ENCODE measurements around the gene SLC44A2.

The SLC44A2 gene

DNA sequence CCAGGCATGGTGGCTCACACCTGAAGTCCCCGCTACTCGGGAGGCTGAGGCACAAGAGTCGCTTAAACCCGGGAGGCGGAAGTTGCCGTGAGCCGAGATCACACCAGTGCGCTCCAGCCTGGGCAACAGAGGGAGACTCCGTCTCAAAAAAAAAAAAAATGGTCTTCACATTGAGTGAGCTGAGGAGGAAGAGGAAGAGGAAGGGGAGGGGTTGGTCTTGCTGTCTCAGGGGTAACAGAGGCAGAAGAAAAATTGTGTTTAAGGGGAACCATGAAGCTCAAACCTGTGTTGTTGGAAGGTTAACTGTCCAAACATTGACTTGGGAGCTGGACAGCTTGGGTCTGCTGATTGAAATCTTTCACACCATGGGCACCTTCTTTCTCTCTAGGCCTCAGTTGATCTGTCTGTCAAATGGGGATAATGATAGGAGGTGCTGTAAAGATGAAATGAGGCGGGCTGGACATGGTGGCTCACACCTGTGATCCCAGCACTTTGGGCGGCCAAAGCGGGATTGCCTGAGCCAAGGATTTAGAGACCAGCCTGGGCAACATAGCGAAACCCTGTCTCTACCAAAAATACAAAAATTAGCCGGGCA, 9.8 kb upstream of the SLC44A2 start:
- no peak for DNase-seq (ENCODE audit: low read depth)

DNA sequence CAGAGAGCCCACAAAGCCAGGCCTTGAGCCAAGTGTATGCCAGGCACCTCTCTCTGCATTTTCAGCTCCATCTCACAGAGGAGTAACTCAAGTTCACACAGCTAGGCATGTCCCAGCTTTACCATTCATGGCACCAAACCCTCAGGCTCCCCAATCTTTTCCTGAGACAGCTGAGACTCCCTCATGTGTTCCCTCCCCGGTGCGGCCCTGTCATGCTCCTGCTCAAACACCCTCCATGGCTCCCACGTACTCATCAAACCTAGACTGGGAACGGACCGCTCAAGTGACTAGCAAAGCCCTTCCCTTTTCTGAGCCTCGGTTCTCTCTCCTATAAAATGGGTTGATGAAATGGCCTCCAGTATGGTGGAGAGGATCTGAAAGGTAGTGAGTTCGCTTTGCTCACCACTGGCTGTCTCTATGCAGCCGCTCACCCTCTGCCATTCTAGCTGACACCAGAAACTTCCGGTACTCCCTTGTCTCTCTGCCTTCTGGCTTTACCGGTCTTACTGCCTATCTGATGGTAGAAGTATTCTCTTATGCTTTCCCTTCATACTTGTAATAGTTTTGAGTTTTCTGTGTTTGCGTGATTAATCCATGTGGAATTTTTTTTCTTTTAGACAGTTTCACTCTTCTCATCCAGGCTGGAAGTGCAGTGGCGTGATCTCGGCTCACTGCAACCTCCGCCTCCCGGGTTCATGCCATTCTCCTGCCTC, 7.8 kb upstream of the SLC44A2 start:
- DNase-seq (ENCODE audit: low read depth): no peak

DNA sequence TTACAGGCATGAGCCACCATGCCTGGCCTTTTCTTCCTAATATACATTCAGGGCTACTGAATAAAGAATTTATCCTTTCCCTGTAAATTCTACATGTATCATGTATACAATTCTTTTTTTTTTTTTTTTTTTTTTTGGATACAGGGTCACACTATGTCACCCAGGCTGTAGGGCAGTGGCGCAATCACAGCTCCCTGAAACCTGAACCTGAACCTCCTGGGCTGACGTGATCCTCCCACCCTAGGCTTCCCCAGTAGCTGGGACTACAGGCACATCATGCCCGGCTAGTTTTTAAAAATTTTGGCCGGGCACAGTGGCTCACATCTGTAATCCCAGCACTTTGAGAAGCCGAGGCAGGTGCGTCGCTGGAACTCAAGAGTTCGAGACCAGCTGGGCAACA, 6.5 kb upstream of the SLC44A2 start:
- DNase-seq (ENCODE audit: low read depth): no peak

DNA sequence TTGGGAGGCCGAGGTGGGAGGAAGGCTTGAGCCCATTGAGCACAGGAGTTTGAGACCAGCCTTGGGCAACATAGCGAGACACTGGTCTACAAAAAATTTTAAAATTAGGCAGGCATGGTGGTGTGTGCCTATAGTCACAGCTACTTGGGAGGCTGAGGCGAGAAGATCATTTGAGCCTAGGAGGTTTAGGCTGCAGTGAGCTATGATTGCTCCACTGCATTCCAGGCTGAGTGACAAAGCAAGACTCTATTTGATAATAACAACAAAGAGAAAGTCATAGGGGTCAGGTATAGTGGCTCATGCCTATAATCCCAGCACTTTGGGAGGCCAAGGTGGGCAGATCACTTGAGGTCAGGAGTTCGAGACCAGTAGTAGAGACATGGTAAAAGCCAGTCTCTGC, 4.6 kb upstream of the SLC44A2 start:
- DNase-seq (ENCODE audit: low read depth): no peak

DNA sequence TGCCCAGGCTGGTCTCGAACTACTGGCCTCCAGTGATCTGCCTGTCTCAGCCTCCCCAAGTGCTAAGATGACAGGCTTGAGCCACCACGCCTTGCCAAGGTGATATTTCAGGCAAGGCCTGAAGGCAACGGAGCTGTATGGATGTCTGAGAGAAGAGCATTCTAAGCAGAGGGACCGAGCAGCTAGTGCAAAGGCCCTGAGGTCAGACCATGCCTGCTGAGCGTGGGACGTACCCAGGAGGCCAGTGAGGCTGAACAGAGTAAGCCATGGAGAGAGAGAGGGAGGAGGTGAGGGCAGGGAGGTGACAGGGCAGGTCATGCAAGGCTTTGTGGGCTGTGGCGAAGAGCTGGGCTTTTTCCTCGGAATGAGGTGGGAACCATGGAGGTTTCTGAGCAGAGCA, 3.4 kb upstream of the SLC44A2 start:
- no peak for DNase-seq (ENCODE audit: low read depth)

DNA sequence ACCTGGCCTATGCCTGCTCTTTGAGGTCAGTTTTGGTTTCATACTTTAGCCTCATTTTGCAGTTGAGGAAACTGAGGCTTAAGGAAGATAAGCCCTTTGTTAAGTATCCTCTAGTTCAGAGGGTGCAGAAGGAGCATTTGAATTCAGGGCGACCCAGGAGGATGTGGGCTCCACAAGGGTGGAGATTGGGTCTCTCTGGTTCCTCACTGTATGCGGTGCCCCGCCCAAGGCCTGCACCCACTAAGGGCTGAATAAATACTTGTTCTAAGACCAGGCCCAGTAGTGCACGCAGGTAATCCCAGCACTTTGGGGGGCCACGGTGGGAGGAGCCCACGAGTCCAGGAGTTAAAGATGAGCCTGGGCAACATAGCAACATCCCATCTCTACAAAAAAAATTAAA, 768 bp upstream of the SLC44A2 start:
- DNase-seq (ENCODE audit: low read depth): no peak

DNA sequence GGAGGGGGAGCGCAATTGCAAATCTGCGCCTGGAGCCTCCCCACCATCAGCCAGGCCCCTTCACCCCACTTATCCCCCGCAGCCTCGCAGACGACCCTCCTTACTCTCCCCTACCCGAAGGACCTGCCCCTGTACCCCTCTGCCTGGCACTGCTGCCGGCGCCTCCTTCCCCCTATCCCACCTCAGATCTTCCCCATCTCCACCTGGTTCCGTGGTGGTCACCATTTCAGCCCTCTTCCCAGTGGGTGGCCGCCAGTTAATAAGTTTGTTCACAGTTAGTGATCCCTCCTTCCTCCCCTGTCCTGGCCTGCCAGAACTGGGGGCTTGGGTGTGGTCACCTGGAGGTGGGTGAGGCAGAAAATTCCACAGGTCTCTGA, 397 bp downstream of the SLC44A2 start:
- no peak for DNase-seq (ENCODE audit: low read depth)

DNA sequence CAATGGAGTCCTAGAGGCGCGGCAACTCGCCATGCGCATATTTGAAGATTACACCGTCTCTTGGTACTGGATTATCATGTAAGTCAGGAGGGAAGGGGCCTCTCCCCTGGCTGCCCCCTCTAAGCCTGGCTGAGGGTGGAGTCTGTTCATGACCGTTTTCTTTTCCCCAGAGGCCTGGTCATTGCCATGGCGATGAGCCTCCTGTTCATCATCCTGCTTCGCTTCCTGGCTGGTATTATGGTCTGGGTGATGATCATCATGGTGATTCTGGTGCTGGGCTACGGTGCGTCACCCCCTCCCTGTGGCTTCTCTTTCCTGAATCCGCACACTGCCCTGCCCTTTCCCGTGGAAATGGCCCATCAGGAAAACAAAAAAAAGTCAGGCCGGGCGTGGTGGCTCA, 6.5 kb downstream of the SLC44A2 start:
- DNase-seq (ENCODE audit: low read depth): no peak

DNA sequence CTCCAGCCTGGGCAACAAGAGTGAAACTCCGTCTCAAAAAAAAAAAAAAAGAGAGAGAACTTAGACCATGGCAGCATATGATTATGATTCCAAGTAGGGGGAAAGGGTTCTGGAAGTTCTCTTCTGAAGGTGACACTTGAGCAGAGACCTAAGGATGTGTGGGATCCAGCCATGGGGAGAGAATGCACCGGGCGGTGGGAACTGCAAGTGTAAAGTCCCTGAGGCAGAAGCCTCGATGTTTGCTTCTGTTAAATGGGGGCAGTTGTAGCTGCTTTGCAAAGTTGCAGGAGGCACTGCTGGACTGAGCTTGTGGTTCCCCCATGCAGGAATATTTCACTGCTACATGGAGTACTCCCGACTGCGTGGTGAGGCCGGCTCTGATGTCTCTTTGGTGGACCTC, 9.1 kb downstream of the SLC44A2 start:
- DNase-seq (ENCODE audit: low read depth): no peak

DNA sequence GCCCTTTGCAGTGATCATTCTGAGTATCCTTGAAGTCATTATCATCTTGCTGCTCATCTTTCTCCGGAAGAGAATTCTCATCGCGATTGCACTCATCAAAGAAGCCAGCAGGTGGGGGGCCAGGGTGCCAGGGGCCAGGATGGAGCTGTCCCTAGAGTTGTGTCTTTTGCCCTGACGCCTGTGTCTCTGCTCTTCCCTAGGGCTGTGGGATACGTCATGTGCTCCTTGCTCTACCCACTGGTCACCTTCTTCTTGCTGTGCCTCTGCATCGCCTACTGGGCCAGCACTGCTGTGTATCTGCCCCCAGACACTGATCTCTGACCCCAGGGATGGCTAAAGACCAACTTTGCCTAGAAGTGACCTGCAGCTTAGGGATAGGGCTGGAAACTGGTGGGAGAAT, 9.6 kb downstream of the SLC44A2 start:
- DNase-seq (ENCODE audit: low read depth): no peak

DNA sequence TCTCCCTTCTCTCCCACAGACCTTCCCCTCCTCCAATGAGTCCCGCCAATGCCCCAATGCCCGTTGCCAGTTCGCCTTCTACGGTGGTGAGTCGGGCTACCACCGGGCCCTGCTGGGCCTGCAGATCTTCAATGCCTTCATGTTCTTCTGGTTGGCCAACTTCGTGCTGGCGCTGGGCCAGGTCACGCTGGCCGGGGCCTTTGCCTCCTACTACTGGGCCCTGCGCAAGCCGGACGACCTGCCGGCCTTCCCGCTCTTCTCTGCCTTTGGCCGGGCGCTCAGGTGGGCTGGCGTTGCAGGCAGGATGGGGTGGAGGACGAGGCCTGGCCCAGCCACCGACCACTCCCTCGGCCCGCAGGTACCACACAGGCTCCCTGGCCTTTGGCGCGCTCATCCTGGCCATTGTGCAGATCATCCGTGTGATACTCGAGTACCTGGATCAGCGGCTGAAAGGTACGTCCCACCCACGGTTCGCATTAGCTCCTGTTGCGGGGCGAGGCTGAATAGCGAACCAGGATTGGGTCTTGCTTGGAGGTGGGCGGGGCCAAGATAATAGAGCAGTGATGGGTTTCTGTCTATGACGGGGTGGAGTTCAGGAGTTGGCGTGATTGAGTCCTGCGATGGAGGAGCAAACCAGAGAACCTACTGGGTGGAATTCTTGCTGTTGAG, 11.1 kb downstream of the SLC44A2 start:
- DNase-seq (ENCODE audit: low read depth): no peak

DNA sequence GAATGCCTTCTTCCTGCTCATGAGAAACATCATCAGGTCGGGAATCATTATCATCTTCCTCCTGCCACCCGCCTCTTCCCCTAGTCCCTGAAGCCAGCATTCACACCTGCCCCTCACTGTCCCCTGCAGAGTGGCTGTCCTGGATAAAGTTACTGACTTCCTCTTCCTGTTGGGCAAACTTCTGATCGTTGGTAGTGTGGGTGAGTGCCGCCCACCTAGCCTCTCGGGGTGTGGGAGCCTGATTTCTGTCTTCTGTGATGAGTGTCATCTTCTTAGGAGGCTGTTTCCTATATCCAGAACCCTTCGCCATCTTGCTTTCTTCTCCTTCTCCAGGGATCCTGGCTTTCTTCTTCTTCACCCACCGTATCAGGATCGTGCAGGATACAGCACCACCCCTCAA, 12.5 kb downstream of the SLC44A2 start:
- DNase-seq (ENCODE audit: low read depth): no peak

DNA sequence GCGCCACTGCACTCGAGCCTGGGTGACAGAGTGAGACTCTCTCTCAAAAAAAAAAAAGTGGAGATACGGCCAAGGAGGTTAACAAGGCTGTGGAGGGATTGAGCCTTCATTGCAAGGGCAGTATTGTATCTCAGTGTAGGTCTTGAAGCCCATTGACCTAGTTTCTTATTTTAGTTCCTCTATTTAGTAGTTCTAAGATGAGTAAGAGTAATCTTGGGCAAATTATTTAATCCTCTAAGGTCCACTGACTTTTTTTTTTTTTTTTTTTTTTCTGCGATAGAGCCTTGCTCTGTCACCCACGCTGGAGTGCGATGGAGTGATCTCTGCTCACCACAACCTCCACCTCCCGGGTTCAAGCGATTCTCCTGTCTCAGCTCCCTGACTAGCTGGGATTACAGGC, 14.5 kb downstream of the SLC44A2 start:
- no peak for DNase-seq (ENCODE audit: low read depth)

DNA sequence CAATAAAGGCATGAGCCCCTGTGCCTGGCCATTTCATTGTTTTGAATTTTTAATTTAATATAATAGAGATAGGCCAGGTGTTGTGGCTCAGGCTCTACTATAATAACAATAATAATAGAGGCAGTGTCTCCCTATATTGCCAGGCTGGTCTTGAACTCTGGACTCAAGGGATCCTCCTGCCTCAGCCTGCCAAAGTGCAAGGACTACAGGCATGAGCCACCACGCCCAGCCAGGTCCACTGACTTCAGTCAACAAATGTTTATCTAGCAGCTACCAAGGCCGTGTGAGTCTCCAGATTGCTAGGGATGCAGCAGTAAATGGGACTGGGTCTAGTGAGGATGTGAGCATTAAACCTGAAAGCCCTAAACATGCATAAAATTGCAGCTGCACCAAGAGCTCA, 15.0 kb downstream of the SLC44A2 start:
- no peak for DNase-seq (ENCODE audit: low read depth)

DNA sequence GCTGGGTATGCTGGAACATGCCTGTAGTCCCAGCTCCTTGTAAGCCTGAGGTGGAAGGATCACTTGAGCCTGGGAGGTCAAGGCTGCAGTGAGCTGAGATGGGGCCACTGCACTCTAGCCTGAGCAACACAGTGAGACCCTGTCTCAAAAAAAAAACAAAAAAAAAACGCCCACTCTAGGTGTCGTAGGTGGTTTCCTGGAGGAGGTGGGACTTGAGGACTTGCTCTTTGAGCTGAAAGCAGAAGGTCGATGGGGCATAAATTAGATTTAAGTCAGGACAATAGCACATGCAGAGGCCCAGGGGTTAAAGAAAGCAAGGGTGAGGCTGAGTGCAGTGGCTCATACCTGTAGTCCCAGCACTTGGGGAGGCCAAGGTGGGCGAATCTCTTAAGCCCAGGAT, 15.9 kb downstream of the SLC44A2 start:
- DNase-seq (ENCODE audit: low read depth): no peak

DNA sequence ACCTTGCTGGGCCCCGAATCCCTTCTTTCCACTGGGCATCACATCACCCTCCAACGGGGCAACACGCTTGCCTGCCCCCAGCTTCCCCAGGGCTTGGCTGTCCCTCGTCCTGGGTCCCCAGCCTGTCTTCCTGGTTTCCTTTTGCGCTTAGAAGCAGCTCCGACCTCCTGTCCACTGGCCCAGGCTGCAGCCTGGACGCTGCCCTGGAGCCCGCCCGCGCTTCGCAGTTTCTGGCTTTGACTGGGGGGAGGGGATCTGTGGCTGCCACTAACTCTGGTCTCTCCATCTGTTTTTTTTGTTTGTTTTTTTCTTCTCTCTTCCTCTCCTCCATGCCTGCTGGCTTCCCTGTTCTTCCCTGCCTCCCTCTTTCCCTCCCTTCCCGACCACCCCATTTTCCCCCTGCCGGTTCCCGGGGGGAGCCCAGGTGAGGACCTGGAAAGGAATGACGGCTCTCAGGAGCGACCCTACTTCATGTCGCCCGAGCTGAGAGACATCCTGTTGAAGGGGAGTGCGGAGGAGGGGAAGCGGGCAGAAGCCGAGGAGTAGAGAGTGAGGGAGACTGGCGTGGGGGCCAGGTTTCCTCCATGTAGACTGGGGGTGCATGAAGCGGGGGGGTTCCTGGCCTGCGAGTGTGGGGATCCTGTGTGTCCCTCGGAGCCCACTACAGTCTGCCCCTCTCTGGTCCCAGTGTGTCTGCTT, 17.3 kb downstream of the SLC44A2 start:
- DNase-seq (ENCODE audit: low read depth): no peak

DNA sequence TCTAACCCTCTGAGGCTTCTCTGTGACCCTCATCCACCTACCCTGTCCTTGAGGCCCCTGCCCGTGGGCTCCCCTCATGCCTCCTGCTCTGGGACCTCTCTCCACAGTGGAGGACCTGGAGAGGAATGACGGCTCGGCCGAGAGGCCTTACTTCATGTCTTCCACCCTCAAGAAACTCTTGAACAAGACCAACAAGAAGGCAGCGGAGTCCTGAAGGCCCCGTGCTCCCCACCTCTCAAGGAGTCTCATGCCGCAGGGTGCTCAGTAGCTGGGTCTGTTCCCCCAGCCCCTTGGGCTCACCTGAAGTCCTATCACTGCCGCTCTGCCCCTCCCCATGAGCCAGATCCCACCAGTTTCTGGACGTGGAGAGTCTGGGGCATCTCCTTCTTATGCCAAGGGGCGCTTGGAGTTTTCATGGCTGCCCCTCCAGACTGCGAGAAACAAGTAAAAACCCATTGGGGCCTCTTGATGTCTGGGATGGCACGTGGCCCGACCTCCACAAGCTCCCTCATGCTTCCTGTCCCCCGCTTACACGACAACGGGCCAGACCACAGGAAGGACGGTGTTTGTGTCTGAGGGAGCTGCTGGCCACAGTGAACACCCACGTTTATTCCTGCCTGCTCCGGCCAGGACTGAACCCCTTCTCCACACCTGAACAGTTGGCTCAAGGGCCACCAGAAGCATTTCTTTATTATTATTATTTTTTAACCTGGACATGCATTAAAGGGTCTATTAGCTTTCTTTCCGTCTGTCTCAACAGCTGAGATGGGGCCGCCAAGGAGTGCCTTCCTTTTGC, 18.0 kb downstream of the SLC44A2 start:
- DNase-seq (ENCODE audit: low read depth): no peak

DNA sequence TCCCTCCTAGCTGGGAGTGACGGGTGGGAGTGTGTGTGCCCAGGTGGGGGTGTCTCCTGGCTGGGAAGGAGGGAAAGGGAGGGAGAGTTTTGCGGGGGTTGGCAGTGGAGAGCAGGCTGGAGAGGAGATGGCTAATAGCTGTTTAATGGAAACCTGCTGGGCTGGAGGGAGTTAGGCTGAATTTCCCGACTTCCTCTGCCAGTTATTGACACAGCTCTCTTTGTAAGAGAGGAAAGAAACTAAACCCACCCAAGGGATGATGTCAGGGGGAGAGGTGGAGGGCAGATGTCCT, 18.6 kb downstream of the SLC44A2 start:
- no peak for DNase-seq (ENCODE audit: low read depth)

DNA sequence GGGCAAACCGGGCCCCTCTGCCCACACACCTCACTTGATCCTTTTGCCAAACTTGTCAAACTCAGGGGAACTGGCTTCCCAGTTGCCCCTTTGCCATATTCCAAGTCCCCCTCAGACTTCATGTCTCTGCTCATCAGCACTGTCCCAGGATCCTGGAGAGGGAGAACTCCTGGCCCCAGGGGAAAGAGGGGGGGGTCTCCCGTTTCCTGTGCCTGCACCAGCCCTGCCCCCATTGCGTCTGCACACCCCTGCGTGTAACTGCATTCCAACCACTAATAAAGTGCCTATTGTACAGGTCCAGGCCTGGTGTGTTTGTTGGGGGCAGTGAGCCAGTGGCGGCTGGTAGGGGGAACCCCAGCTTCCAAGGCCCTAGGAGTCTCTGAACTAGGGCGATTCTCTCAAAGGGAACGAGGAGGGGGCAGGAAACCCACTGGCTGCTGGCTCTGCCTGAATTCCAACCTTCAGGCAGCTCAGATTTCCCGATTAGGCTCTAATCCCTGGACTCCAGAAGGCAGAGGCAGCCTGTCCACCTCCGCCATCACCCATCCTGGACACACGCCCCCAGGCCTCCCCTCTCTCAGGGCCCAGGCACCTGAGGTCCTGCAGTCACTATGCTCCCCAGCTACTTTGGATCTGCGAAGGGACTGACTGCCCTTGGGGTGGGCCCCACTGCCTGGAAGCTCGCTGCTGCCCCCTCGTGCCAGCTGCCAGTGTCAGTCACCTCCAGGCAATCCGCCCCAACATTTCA, 19.1 kb downstream of the SLC44A2 start:
- DNase-seq (ENCODE audit: low read depth): peak; percentile 57

DNA sequence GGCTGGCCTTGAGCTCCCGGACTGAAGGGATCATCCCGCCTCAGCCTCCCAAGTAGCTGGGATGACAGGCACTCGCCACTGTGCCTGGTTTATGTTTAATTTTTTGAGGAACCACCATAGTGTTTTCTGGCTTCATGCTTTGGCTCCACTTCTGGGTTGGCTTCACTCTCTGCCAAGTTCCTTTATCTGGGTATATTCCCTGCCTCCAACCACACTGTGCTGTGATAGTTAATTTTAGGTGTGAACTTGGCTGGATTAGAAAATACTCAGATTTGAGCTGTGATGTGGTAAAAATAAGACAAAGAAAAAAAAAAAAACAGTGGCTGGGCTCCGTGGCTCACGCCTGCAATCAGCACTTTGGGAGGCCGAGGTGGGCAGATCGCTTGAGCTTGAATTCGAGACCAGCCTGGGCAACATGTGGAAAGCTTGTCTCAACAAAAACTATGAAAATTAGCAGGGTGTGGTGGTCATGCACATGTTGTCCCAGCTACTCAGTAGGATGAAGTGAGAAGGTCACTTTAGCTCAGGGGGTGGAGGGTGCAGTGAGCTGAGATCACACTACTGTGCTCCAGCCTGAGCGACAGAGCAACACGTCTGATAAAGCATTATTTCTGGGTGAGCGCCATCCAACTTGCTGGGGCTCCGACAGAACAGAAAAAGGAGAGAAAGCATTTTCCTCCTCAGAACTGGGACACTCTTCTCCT, 21.3 kb downstream of the SLC44A2 start:
- DNase-seq (ENCODE audit: low read depth): no peak

DNA sequence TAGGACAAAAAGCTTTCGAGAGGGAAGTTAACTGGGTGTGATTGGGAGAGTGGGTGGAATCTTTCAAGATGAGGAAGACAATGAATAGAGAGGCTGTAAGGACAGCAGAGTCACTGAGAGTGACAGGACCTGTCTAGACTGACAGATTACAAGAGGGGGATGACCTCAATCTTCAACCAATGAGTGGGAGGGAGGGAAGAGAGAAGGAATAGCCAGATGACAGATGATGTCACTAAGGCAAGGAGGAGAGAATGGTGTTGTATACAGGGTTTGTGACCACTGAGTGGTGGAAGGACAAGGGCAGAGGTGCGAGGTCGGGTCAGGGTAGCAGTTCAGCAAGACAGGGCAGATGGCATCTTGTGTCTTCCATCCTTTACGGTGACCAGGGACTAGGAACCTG, 23.0 kb downstream of the SLC44A2 start:
- DNase-seq (ENCODE audit: low read depth): no peak
